Left ventricle myocardium superior (tissue), 1 donor: ENCODE data around the gene PYGL. TPM values are rescaled to one million over a fixed set of nuclear protein-coding genes. Genes with fewer than 3 reads are reported as not detected.
"Not testable (repeated sequence)": the region's sequence is repeated elsewhere in the genome, so short reads cannot be mapped to it uniquely, and the experiment has no call there.

Source experiments
- ATAC-seq: fragments of 200-7000 bp; cut with Tn5 transposase; one replicate; pipeline ENCODE4 v1.9.1; 2020; ENCODE audit warnings: mild to moderate bottlenecking, moderate library complexity
- DNase-seq: peaks from one replicate; pipeline ENCODE4 v3.0.0-alpha.2; 2020
- intact Hi-C: fragments of 100-400 bp; cut with micrococcal nuclease; formaldehyde crosslinking; loops from one replicate; pipeline ENCODE4 v1.11.0; 2022
- total RNA-seq: library from RNA; stranded (reverse); fragmentation: NEBNext Ultra II Directional; extraction: Animal tissue kit (Norgen Biotek cat#: 25700); gene quantifications from one replicate; pipeline ENCODE4 v1.2.1, GENCODE V29; 2021
- donor health status: DM: no; HTN: yes; CAD: no; lungs with severe emphysema.

PYGL gene
- total RNA-seq, 1 donor from 2014 or later = 6.6 TPM

DNA sequence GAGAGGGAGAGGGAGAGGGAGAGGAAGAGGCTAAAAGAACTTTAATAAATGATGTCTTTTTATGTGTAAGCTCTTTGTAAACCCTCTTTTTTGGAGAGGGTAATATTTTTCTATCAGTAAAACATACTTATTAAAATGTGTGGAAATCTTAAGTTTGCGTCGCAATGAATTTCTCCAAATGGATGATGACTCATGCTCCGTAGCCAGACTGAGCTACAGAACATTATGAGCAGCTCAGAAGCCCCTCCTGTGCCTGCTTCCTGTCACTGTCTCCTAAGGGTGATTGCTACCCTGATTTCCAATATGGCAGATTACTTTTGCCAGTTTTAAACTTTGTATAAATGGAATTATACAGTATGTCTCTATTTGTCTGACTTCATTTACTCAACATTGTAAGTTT, 13.0 kb upstream of the PYGL start:
- ATAC-seq = peak; percentile 28
- intact Hi-C loops = loop anchor here (5.0 to 10.0 kb wide), 2 partner anchors 265 to 818 kb away; no protein-coding TSS in a partner anchor
- no peak for DNase-seq

GRCh38 chr14:50956421-50956820, 12.1 kb upstream of the PYGL start:
- ATAC-seq, DNase-seq: not testable (repeated sequence)
- intact Hi-C loops = loop anchor here (5.0 to 10.0 kb wide), 2 partner anchors 266 to 818 kb away; no protein-coding TSS in a partner anchor

GRCh38 chr14:50955373-50956043, 11.2 kb upstream of the PYGL start:
- intact Hi-C loops = loop anchor here (5.0 to 10.0 kb wide), 2 partner anchors 267 to 819 kb away; no protein-coding TSS in a partner anchor
- DNase-seq (peak; percentile 63), ATAC-seq (peak; percentile 66)

DNA sequence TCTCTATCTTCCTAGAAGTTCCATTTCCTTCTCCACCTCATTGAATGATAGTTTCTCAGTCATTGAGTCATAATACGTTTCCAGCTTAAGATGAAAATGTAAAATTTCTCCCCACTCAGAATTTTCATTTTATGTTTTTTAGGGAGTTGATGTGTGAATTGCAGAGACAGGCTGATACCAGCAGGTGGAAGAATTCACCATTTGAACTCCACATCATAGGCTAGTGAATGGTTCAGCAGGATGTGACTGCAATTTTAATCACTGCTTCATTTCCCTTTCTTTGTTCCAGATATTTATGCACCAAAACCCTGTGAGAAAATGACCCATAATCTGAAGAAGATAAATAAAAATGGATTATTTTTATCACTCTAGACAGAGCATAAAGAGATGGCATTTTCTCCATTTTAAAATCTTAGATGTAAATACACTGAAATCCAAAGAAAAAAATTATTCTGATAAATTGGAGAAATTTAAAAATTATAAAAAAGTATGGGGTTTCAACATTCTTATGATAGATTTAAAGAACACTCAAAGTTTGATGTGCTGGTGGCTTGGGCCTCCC, 10.6 kb upstream of the PYGL start:
- ATAC-seq = peak; percentile 75
- intact Hi-C loops = loop anchor here (5.0 to 10.0 kb wide), 2 partner anchors 267 to 820 kb away; no protein-coding TSS in a partner anchor
- no peak for DNase-seq

DNA sequence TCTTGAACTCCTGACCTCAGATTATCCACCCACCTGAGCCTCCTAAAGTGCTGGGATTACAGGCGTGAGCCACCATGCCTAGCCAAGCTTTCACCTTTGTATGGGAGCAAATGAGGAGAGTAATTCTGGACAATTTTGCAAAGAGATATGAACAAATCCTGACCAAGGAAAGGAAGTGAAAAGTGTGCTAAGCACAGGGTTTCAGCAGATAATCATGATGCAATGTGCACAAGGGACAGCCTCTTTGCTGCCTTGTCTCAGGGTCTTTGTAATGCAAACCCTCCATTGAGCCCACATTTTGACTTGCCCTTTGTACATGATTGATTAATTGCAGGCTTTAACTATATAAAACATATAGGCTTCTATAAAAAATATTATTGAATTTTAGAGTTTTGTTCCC, 9.2 kb upstream of the PYGL start:
- intact Hi-C loops = loop anchor here (10.0 kb wide), 1 partner anchor 821 kb away; no protein-coding TSS in a partner anchor
- ATAC-seq (no peak), DNase-seq (no peak)

DNA sequence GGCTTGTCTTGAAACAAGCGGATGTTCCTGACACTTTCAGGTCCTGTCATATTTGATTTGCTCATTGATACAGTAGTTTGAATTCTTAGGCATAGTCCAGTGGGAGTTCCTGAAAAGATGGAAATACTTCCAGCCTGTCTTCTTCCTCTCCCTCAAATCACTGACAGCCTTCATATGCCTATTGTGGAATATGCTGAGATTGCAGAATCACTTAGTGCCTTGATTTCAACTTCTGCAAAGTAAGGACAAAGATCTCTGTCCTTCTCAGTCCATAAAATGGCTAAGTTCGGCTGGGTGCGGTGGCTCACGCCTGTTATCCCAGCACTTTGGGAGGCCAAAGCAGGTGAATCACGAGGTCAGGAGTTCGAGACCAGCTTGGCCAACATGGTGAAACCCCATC, 6.7 kb upstream of the PYGL start:
- intact Hi-C loops = loop anchor here (10.0 kb wide), 1 partner anchor 824 kb away; no protein-coding TSS in a partner anchor
- no peak for ATAC-seq
- DNase-seq = no peak

- intact Hi-C loops = no loop called here
- no peak for ATAC-seq
- no peak for DNase-seq
These were observed 3.9 kb upstream of the PYGL start for GRCh38 chr14:50948205-50948604.

DNA sequence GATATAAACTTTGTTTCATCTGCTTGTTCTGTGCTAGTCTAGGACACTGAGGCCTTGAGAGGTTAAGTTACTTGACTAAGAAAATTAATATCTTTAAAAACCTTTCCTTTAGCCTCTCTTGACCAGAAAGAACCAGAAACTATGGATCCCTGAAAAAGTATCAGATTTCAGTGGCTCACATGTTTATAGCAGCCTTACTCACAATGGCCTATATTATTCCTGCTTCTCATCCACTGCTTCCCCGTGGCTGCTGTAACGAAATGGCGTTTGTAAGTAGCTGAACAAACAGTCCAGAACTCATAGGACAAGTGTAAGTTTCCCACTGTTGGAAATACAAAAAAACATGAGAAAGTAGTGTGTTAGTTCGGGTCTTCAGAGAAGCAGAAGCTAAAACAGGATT, 3.2 kb upstream of the PYGL start:
- intact Hi-C loops = no loop called here
- no peak for DNase-seq
- ATAC-seq = no peak

DNA sequence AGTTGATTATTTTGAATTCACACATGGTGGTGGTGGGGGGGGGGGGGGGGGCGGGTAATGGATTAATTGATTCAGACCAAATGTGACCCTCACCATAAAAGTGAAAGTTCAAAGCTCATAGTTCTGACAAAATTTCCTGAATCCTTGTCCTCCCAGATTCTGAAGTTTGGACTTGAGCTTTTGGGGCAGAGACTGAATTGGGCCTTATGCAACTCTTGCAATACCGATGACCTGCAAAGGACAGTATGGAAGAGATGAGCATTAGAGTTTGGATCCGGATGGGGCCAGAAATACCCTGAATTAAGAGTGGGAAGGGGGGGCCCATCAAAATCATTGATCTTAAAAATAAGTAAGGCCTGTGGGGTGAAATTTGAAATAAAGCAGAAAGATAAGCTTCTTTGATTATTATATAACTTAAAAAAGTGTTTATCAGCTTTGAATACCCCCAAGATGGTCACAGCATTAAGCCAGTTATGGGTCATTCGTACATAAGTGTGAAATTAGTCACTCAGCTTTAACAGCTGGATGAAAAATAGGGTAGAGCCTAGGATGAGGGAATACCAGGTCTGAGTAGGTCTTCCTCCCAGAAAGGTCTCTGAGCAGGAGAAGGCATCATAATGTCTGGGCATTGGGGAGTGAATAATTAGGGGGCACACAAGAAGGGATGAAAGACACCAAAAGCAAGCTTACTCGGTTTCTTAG, 2.1 kb upstream of the PYGL start:
- intact Hi-C loops = no loop called here
- no peak for DNase-seq
- ATAC-seq = no peak

DNA sequence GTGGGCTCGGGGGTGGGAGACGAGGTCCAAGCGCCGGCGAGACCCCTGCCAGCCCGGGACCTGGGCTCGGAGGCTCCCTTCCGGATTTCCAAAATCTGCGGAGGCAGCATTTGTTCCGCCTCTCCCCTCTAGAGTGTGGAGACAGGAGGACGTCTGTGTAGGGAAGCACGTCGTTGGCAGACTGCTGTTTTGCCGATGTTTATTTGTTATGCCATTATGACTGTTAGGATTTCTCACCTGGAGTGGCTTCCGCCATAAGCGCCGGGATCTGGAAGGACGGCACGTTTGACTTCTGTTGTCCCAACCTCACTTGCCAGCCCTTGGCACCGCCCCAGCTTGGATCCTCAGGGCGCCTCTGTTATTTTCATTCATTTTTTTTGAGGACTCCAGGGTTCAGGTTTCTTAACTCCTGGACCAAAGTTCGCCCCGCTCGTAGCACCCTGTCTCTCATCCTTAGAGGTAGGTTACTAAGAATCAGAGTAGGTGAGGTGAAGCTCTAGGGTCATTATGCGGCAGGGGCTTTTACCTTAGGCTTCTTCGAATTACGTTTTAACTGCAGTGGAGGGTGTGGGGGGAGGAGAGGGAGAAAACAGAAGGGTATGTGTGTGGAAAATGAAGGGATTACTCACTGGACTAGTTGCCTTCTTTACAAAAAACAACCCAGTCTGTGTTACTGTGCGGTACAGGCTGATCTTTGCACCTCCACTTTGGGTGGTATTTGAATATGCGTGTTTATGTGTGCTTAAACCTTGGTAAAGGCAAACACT, 547 bp upstream of the PYGL start:
- intact Hi-C loops = no loop called here
- DNase-seq (peak; percentile 71), ATAC-seq (peak; percentile 74)

DNA sequence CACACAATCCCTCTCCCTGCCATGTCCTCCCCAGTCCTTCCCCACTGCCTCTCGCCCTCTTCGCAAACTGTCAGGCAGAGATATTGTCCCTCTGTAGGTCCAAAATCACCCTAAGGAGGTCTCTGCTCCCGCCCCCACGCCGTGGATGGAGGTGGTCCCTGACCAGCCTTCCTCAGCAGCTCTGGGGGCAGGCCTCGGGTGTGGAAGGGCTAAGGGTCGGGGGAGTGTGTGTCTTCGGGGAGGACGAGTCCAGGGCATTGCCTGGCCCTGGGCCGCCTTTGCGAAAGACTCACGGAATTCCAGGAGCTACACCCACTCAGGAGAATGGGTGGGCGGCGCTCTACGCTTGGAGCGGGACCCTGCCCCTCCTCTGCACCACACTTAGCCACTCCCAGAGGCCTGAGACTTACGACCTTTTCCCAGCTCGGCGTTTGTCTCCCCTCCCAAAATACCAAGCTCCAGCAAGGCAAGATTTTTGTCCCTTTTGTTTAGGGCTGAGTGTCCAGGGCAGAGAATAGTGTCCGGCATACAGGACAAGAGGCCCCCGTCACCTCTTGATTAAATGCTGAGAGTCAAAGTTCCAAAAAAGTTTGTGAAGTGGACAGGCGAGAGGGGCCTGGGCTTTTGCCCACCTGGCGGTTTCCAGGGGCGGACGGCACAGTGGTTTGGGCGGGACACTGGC, 881 bp downstream of the PYGL start:
- intact Hi-C loops = no loop called here
- peak; percentile 80 for ATAC-seq
- peak; percentile 73 for DNase-seq

DNA sequence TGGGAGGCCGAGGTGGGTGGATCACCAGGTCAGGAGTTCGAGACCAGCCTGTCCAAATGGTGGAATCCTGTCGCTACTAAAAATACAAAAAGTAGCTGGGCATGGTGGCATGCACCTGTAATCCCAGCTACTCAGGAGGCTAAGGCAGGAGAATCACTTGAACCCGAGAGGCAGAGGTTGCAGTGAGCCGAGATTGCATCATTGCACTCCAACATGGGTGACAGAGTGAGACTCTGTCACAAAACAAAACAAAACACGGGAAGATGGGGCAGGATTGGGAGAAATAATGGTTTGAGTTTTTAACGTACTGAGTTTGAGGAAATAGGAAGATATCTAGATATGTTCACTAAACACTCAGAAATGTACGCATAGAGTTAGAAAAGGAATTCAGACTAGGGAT, 2.6 kb downstream of the PYGL start:
- intact Hi-C loops, ATAC-seq, DNase-seq: not testable (repeated sequence)

- ATAC-seq (no peak), DNase-seq (no peak)
- intact Hi-C loops = no loop called here
These were observed 3.1 kb downstream of the PYGL start for GRCh38 chr14:50941151-50941550.

GRCh38 chr14:50937800-50938199, 6.5 kb downstream of the PYGL start:
- intact Hi-C loops = no loop called here
- ATAC-seq = no peak
- DNase-seq = no peak

GRCh38 chr14:50937325-50937724, 7.0 kb downstream of the PYGL start:
- intact Hi-C loops = no loop called here
- no peak for ATAC-seq
- DNase-seq = no peak

GRCh38 chr14:50936882-50937281, 7.4 kb downstream of the PYGL start:
- no peak for ATAC-seq
- DNase-seq = no peak

GRCh38 chr14:50936016-50936340, 8.3 kb downstream of the PYGL start:
- ATAC-seq (no peak), DNase-seq (no peak)
- intact Hi-C loops = no loop called here

More at GRCh38 chr14:50936882-50937281, 7.4 kb downstream of the PYGL start:
- intact Hi-C loops = no loop called here

DNA sequence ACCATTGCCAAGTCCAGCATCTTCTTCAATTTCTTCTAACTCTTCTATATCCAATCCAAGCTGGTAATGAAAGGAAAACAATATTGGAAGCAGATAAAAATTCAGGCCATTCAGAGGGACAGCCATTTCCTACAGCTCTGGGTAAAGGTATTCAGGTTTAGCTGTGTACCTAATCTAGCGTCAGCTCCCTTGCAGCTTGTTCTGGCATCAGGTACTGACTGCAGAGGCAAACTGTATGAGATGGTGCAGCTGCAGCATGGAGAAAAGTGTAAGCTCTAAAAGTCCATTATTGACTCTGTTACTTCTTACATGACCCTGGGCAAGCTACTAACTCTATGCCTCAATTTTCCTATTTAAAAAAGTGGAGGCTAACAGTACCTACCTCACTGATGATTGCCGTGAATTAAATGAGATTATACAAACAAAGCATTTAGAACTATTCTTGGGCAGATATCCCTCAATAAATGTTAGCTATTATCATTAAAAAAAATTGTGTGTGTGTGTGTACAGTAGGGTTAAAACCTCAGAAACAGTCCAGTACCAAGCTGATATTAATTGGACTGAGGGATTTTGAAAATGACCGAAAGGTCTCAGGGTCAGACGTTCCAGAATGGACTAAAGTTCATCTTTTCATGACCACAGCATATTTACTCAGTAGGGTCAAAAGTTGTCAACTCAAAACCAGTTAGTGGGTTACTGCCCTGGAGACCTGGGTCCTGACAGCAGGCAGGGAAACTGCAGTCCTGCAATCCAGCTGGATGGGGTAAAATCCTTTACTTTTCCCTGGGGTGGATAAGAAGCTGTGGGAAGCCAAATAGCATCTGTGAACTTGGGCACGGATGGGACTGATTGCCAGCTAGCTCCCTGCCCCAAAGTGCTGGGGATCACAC, 8.9 kb downstream of the PYGL start:
- ATAC-seq = no peak
- no peak for DNase-seq
- intact Hi-C loops = no loop called here
